Caco-2 (cell line): ENCODE results near the gene TACO1. TPM values are rescaled to one million over a fixed set of nuclear protein-coding genes. Genes with fewer than 3 reads are reported as not detected.

ENCODE experiments used
- BruUV-seq: library from RNA; stranded (reverse); fragments of 400-500 nt; replicated peaks from 2 replicates; lab custom pipeline; 2021; lab: Mats Ljungman, UMichigan
- CTCF ChIA-PET: fragments of 300-600 bp; sonication (Branson Sonifier 250); formaldehyde crosslinking; loops from one replicate; lab custom pipeline; 2022; ENCODE audit warnings: antibody characterized with exemption; lab: Charles Lee
- POLR2A ChIA-PET: fragments of 300-600 bp; sonication (Branson Sonifier 250); formaldehyde crosslinking; loops from one replicate; lab custom pipeline; 2022; ENCODE audit warnings: antibody characterized with exemption; lab: Charles Lee
- DNase-seq, 2 experiments: peaks; one replicate each; pipeline versions ENCODE4 v3.0.0 to v3.0.0-alpha.2; 2020 to 2022
- H3K27me3 ChIP-seq: replicated peaks from 2 replicates; pipeline ENCODE4 v1.6.0; 2011; ENCODE audit warnings: low read length; ENCODE audit not compliant: control insufficient read depth, insufficient read depth
- H3K36me3 ChIP-seq: 2 replicates; pipeline ENCODE4 v1.5.1; 2011; ENCODE audit warnings: low read length; ENCODE audit not compliant: control insufficient read depth, insufficient read depth
- H3K4me1 ChIP-seq: fragments of 250-450 bp; sonication (Bioruptor Pico); 2 replicates; pipeline ENCODE4 v1.5.1; 2020; ENCODE audit warnings: mild to moderate bottlenecking
- H3K4me3 ChIP-seq: 2 replicates; pipeline ENCODE4 v1.5.1; 2011; ENCODE audit warnings: low read depth, mild to moderate bottlenecking, control low read depth, low read length
- H3K9me3 ChIP-seq: fragments of 250-450 bp; sonication (Bioruptor Pico); 2 replicates; pipeline ENCODE4 v1.5.1; 2020; ENCODE audit warnings: mild to moderate bottlenecking, moderate library complexity
- H3K27ac Mint-ChIP-seq: one replicate; pipeline ENCODE4 v1.8.0; 2022; ENCODE audit warnings: mixed read lengths; ENCODE audit not compliant: unreplicated experiment
- H3K27me3 Mint-ChIP-seq: one replicate; pipeline ENCODE4 v1.8.0; 2022; ENCODE audit warnings: mixed read lengths; ENCODE audit not compliant: insufficient read depth, unreplicated experiment
- H3K36me3 Mint-ChIP-seq: one replicate; pipeline ENCODE4 v1.8.0; 2022; ENCODE audit warnings: mild to moderate bottlenecking, mixed read lengths; ENCODE audit not compliant: insufficient read depth, unreplicated experiment
- H3K4me1 Mint-ChIP-seq: one replicate; pipeline ENCODE4 v1.8.0; 2022; ENCODE audit warnings: low read depth, mixed read lengths; ENCODE audit not compliant: unreplicated experiment
- H3K4me3 Mint-ChIP-seq: one replicate; pipeline ENCODE4 v1.8.0; 2022; ENCODE audit warnings: mild to moderate bottlenecking, moderate library complexity, mixed read lengths; ENCODE audit not compliant: unreplicated experiment
- H3K9me3 Mint-ChIP-seq: one replicate; pipeline ENCODE4 v1.8.0; 2022; ENCODE audit warnings: mixed read lengths; ENCODE audit not compliant: unreplicated experiment
- CTCF ChIP-seq, 2 experiments: fragments of 200-600 bp in 1 of 2; IDR thresholded peaks; 1 replicate in 1 of 2; 2 replicates in 1 of 2; pipeline versions ENCODE4 v1.5.1 to v1.8.0; 2011 to 2022; ENCODE audit warnings: antibody characterized with exemption in 1 of 2, control low read depth in 1 of 2, inconsistent platforms in 1 of 2, low read depth in 1 of 2, low read length in 1 of 2, mild to moderate bottlenecking in 1 of 2, moderate library complexity in 1 of 2; ENCODE audit not compliant: insufficient read depth in 1 of 2, severe bottlenecking in 1 of 2, unreplicated experiment in 1 of 2
- intact Hi-C: fragments of 100-400 bp; cut with micrococcal nuclease; formaldehyde crosslinking; loops from one replicate; pipeline ENCODE4 v1.10.0; 2022; ENCODE audit not compliant: unreplicated experiment
- total RNA-seq: library from RNA; stranded (reverse); gene quantifications from 2 replicates; pipeline ENCODE4 v1.2.3, GENCODE V29; 2022

Gene TACO1
- total RNA-seq, 1 experiment from 2014 or later = 29.1 TPM

DNA sequence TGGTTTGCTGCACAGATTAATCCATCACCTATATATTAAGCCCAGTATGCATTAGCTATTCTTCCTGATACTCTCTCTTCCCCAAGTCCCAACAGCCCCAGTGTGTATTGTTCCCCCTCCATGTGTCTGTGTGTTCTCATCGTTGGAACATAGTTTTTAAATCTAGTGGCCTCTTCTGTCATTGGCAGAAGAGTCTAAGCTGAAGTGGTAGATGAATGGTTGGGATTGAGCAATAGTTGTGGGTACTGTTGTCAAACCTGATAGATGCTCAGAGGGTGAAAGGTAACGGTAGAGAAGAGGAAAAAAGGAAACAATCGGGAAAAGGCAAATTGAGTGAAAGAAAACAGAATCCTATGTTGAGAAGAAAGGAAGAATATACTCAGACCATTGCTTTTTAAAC, 51.4 kb downstream of the TACO1 start:
- ChIA-PET CTCF (no interaction called here), POLR2A (no interaction called here)
- TF ChIP-seq CTCF (IDR thresholded peaks at IDR 0.05; ENCODE audit: insufficient read depth in 1 of 2, low read depth in 1 of 2, low read length in 1 of 2, severe bottlenecking in 1 of 2, unreplicated experiment in 1 of 2) = no peak
- intact Hi-C loops = no loop called here
- H3K36me3 Mint-ChIP-seq = no peaks in the 10 kb centered on the region
- H3K4me1 ChIP-seq = no peaks in the 10 kb centered on the region
- H3K36me3 ChIP-seq = no peaks in the 10 kb centered on the region
- H3K4me3 ChIP-seq = no peak overlapping the region
- no peaks in the 10 kb centered on the region for H3K27me3 ChIP-seq
- no peak overlapping the region for H3K4me3 Mint-ChIP-seq
- DNase-seq = no peak
- H3K9me3 Mint-ChIP-seq = no peaks in the 10 kb centered on the region
- no peak overlapping the region for H3K27ac Mint-ChIP-seq
- H3K9me3 ChIP-seq = no peaks in the 10 kb centered on the region
- no peaks in the 10 kb centered on the region for H3K4me1 Mint-ChIP-seq
- BruUV-seq = no TSS peak
- H3K27me3 Mint-ChIP-seq = no peaks in the 10 kb centered on the region

DNA sequence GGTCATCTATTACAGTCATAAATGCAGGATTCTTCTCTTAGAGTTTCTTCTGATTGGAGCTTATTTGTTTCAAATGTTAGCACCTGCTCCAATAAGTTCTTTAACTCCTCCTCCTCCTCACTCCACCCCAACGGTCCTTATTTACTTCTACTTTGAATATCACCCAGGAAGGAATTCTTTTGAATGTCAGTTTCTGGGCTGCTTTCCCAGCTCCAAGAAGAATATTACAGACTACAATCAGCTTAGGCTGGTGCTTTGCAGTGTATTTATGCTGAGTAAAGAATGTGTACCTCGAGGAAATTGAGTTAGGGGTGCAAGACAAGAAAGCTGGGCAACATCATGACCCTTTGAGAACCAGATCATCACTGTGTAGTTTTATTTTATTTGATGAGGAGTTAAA, 52.4 kb downstream of the TACO1 start:
- no peaks in the 10 kb centered on the region for H3K36me3 Mint-ChIP-seq
- Histone ChIP-seq H3K4me1 (no peaks in the 10 kb centered on the region), H3K27me3 (no peaks in the 10 kb centered on the region), H3K9me3 (no peaks in the 10 kb centered on the region), H3K36me3 (no peaks in the 10 kb centered on the region), H3K4me3 (no peak overlapping the region)
- no peak overlapping the region for H3K27ac Mint-ChIP-seq
- intact Hi-C loops = no loop called here
- no peak for DNase-seq
- no peaks in the 10 kb centered on the region for H3K27me3 Mint-ChIP-seq
- H3K4me1 Mint-ChIP-seq = no peaks in the 10 kb centered on the region
- no peak overlapping the region for H3K4me3 Mint-ChIP-seq
- ChIA-PET POLR2A (no interaction called here), CTCF (no interaction called here)
- H3K9me3 Mint-ChIP-seq = no peaks in the 10 kb centered on the region
- no TSS peak for BruUV-seq
- no peak for TF ChIP-seq CTCF (IDR thresholded peaks at IDR 0.05; ENCODE audit: insufficient read depth in 1 of 2, low read depth in 1 of 2, low read length in 1 of 2, severe bottlenecking in 1 of 2, unreplicated experiment in 1 of 2)

GRCh38 chr17:63657786-63658185, 57.1 kb downstream of the TACO1 start:
- Mint-ChIP-seq H3K9me3 (no peaks in the 10 kb centered on the region), H3K4me3 (no peak overlapping the region), H3K4me1 (no peaks in the 10 kb centered on the region), H3K36me3 (peaks cover 6% of the 10 kb centered on the region), H3K27me3 (no peaks in the 10 kb centered on the region), H3K27ac (no peak overlapping the region)
- ChIA-PET POLR2A (no interaction called here), CTCF (no interaction called here)
- Histone ChIP-seq H3K4me1 (no peaks in the 10 kb centered on the region), H3K36me3 (no peaks in the 10 kb centered on the region), H3K27me3 (no peaks in the 10 kb centered on the region), H3K9me3 (no peaks in the 10 kb centered on the region), H3K4me3 (no peak overlapping the region)
- no peak for TF ChIP-seq CTCF (IDR thresholded peaks at IDR 0.05; ENCODE audit: insufficient read depth in 1 of 2, low read depth in 1 of 2, low read length in 1 of 2, severe bottlenecking in 1 of 2, unreplicated experiment in 1 of 2)
- no TSS peak for BruUV-seq
- intact Hi-C loops = no loop called here
- no peak for DNase-seq

Other genes starting within 250 kb of the TACO1 start
- 46.3 and 48.3 TPM in 2 replicates for gene CYB561, start 154.6 kb upstream of the TACO1 start, total RNA-seq
- gene ACE, start 123.8 kb upstream of the TACO1 start, total RNA-seq = 1.7 and 3.4 TPM in 2 replicates
- gene KCNH6, start 77.5 kb upstream of the TACO1 start, total RNA-seq = not detected in 2 replicates
- 91.2 and 94.5 TPM in 2 replicates for gene DCAF7, start 50.4 kb upstream of the TACO1 start, total RNA-seq
- gene MAP3K3, start 21.5 kb downstream of the TACO1 start, total RNA-seq = 15.3 and 16.2 TPM in 2 replicates
- 4.1 and 5.1 TPM in 2 replicates for gene LIMD2, start 99.2 kb downstream of the TACO1 start, total RNA-seq
- gene STRADA, start 140.9 kb downstream of the TACO1 start, total RNA-seq = 23.4 and 24.7 TPM in 2 replicates
- 125 and 129 TPM in 2 replicates for gene CCDC47, start 172.7 kb downstream of the TACO1 start, total RNA-seq
- gene DDX42, start 173.3 kb downstream of the TACO1 start, total RNA-seq = 179 and 183 TPM in 2 replicates
- 197 TPM in 2 replicates for gene PSMC5, start 226.5 kb downstream of the TACO1 start, total RNA-seq
- 75.9 and 76.3 TPM in 2 replicates for gene FTSJ3, start 226.8 kb downstream of the TACO1 start, total RNA-seq
- gene SMARCD2, start 241.8 kb downstream of the TACO1 start, total RNA-seq = 134 TPM in 2 replicates